Right kidney (tissue), 1 donor: Measurements from ENCODE around the gene OXSR1.
"Not testable (repeated sequence)": the region's sequence is repeated elsewhere in the genome, so short reads cannot be mapped to it uniquely, and the experiment has no call there.

Source experiments
- DNase-seq: peaks from one replicate; pipeline ENCODE4 v3.0.0-alpha.2; 2016

OXSR1 gene

GRCh38 chr3:38270606-38271005 lies 105.3 kb downstream of the OXSR1 start:
- DNase-seq, result no peak

DNA sequence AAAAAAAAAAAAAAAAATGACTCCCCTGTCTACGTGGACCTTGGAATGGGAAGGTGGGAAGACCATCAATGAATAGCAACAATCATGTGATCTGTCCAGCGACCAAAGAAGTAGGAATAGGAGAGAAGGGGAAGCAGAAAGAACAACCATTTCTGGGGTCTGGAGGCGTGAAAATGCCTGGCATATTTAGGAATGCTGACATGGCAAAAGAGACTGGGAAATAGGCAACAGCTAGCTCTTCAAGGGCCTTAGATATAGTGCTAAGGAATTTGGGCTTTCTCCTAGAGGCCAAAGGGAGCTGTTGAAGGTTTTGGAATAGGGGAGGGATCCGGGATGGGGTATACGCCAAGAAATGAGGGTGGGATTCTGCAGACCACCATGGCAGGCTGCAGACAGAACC lies 106.2 kb downstream of the OXSR1 start:
- DNase-seq, result no peak

DNA sequence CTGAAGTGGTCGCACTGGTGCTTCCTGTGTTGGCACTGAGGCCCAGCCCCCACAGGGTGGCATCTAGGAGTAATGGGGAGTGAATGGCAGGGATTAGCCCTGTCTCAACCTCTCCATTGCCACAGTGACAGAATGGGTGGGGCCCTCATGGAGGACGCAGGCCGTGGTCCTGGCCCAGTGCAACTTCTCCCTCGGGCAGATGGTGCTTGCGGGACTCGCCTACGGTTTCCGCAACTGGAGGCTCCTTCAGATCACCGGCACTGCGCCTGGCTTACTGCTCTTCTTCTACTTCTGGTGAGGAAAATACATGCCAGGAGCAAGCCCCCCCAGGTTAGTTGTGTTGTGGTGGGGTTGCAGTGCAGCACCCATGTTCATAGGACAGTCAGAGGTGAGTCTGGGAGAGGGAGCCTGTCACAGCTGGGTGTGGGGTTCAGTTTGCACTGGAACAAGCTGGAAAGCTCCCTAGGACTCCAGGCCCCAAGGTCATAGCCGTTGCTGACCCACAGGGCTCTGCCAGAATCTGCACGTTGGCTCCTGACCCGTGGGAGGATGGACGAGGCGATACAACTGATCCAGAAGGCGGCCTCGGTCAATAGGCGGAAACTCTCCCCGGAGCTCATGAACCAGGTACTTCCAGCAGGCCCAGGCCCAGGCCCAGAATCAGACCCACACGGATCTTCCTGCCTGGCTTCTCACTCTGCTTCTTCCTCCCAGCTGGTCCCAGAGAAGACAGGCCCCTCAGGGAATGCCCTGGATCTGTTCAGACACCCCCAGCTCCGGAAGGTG lies 109.7 kb downstream of the OXSR1 start:
- no peak for DNase-seq

- DNase-seq, result no peak
Measured at GRCh38 chr3:38275658-38276057, 110.3 kb downstream of the OXSR1 start.

- DNase-seq, result no peak
Measured at GRCh38 chr3:38276081-38276916, 111.0 kb downstream of the OXSR1 start.

DNA sequence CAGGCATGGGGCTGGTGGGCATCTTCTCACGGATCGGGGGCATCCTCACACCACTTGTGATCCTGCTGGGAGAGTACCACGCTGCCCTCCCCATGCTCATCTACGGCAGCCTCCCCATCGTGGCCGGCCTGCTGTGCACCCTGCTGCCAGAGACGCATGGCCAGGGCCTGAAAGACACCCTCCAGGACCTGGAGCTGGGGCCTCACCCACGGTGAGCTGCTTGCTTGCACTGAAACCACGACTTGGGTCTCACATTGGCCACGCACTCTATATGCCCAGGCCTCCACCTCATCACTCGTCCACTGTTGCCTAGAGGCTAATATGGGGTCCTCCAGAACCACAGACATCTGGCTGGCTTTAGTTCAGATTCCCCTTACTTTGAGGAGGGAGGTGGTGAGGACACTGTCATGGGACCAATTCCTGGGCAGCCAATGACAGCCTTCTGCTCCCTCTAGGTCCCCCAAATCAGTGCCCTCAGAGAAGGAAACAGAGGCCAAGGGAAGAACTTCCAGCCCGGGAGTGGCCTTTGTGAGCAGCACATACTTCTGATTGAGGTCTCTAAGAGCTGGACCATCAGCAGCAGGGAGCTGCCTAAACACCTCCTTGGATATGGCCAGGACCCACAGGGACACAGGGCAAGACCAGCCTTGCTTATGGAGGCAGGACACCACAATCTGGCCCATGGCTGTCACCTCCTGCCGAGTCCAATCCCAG lies 111.7 kb downstream of the OXSR1 start:
- no peak for DNase-seq

- no peak for DNase-seq
Measured at GRCh38 chr3:38278841-38279240, 113.5 kb downstream of the OXSR1 start.

- DNase-seq, result no peak
Measured at GRCh38 chr3:38281895-38282686, 116.8 kb downstream of the OXSR1 start, which contains the start of gene SLC22A14. TSS of gene SLC22A14 (plus strand) at chr3:38282294. CDS start at chr3:38306027, 23,733 bp downstream.

DNA sequence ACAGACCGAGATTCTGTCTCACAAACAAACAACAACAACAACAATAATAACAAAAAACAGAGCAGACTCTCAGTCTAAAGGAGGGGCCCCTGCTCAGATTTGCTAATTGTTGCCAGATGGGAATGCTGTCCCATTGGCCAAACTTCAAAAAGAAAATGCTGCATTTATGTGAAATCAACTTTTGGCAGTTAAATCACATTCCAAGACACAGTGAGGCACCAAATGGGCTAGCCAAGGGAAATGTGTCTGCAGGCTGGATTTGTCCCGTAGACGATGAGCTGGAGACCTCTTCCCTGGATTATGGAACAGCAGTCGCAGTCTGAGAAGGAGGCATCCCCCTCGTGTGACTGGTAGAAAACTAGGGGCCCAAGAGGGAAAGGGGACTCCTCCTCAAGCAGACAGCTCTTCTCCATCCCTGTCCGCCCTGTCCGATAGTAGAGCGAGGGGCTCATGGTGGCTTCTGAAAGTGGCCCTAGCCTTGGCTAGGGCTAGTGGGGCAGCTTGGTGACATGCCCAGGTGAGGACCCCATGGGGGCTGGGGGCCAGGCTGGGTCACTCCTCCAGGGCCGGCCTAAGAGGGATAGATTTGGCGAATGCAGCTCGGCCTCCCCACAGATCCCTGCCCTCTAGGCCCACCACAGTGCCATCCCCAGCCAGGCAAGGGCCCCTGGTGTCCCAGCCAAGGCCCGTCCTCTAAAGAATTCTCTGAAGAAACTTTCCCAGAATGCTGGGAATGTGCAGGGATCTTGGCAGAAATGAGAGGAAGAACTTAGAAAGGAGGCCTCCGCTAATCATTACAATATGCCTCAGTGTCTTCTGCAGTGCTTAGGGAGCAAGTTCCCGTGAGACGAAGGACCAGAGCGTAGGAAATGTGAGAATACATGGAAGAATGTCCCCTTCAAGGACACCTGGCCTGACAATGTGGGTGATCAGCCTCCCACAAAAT lies 118.7 kb downstream of the OXSR1 start:
- DNase-seq, result no peak

DNA sequence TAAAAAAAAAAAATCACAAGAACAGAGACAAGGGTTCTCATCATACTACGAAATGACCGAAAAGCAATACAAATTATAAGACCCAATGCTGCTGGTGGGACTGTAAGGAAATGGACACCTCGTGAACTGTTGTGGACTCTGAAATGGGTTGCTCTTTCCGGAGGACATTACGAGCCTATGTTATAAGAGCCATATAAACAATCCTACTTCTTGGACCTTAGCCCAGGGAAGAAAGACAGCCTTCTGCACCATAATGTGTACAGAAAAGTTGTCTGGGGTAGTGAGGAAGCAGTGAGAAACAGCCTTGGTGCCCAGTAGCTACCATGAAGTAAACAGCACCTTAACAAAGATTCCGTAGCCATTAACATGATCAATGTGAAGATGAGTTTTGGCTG lies 119.4 kb downstream of the OXSR1 start:
- no peak for DNase-seq

DNA sequence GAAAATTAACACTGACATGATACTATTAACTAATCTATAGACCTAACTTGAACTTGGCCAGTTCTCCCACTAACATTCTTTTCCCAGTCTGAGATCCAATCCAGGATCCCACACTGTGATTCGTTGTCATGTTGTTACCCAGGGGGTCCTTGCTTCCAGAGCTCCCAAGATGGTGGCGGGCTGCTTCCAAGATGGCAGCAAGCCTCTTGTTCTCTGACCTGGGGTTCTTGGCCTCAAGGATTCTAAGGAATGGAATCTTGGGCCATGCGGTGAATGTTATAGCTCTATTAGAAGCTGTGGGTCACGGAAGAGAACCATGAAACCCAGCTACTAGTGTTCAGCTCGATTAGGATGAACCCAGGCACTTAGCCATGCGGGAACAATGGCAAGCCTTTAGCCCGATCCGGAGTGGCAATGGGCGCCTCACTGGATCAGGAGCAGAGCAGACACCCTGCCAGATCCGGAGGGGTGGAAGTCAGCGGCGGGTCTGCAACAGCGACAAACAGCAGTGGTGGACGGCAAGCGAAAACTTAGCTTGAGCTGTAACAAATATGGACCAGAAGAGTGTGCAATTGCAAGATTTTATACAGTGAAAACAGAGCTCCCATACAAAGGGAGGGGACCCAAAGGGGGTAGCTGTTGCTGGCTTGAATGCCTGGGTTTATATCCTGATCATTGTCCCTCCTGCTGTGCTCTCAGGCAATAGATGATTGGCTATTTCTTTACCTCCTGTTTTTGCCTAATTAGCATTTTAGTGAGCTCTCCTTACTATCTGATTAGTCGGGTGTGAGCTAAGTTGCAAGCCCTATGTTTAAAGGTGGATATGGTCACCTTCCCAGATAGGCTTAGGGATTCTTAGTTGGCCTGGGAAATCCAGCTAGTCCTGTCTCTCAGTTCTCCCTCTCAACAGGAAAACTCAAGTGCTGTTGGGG lies 124.2 kb downstream of the OXSR1 start:
- not testable (repeated sequence) for DNase-seq

- DNase-seq, result not testable (repeated sequence)
Measured at GRCh38 chr3:38297053-38297452, 131.7 kb downstream of the OXSR1 start.

DNA sequence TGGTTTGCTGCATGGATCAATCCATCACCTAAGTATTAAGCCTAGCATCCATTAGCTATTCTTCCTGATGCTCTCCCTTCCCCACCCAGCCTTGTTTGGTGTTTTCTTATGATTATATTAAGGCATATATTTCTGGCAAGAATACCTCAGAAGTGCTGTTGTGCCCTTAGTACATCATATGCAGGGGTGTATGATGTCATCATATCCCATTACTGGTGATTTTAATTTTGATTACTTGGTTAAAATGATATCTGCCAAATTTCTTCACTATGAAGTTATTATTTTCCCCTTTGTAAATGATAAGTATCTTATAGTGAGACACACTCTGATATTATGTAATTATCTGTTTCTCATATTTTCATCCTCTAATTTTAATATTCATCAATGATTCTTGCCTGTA lies 132.2 kb downstream of the OXSR1 start:
- DNase-seq, result no peak

DNA sequence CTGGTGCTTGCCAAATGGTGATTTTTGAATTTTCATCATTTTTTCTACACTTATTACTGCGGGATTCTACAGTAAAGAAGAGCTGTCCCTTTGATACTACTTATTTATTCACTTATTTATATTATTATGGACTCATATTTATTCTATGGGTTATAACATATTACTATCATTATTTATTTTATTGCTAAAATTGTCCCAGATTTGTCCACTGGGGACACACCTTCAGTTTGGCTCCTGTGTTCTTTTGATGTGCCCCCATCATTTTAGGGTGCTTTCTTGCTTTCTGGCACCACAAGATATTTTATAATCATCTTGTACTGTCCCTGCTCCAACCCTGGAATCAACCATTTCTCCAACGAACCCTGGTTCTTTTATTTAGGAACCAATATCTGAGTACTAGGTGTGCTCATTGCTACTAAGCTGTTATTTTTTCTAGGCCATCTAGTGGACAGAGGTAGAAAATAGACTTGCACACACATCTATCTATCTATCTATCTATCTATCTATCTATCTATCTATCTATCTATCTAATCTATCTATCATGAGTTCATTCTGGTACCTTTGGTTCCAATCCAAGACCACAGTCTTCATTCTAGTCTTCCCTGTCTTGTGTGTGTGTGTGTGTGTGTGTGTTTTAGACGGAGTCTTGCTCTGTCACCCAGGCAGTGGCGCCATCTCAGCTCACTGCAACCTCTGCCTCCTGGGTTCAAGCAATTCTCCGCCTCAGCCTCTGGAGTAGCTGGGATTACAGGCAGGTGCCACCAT lies 132.8 kb downstream of the OXSR1 start:
- DNase-seq, result no peak
